H4 (cell line): Measurements from ENCODE around the gene PC. TPM values are rescaled to one million over a fixed set of nuclear protein-coding genes. Genes with fewer than 3 reads are reported as not detected.
A peak's percentile ranks its signal among the peaks of the same experiment; 100 is the strongest.
"Not testable (repeated sequence)": the region's sequence is repeated elsewhere in the genome, so short reads cannot be mapped to it uniquely, and the experiment has no call there.

Experiments used
- DNase-seq: peaks from one replicate; pipeline ENCODE4 v3.0.0-alpha.2; 2015; ENCODE audit warnings: low spot score
- total RNA-seq: library from RNA; depleted of rRNA; stranded (reverse); fragments of >200 nt; shearing (Covaris generic); gene quantifications from 2 replicates; pipeline ENCODE4 v1.2.3, GENCODE V29; 2014; rRNA removed

The PC gene
- total RNA-seq, 1 experiment from 2014 or later: 17.1 TPM

DNA sequence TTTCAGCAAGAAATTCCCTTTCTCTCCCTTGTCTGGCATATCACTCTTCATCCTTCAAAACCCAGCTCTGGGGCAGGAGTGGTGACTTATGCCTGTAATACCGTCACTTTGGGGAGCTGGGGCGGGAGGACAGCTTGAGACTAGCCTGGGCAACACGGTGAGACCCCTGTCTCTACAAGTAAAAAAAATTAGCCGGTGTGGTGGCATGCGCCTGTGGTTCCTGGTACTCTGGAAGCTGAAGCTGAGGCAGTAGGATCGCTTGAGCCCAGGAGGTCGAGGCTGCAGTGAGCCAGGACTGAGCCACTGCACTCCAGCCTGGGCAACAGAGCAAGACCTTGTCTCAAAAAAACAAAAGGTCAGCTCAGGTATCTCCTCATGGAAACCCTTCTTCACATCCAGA lies 116.3 kb downstream of the PC start:
- DNase-seq: no peak

DNA sequence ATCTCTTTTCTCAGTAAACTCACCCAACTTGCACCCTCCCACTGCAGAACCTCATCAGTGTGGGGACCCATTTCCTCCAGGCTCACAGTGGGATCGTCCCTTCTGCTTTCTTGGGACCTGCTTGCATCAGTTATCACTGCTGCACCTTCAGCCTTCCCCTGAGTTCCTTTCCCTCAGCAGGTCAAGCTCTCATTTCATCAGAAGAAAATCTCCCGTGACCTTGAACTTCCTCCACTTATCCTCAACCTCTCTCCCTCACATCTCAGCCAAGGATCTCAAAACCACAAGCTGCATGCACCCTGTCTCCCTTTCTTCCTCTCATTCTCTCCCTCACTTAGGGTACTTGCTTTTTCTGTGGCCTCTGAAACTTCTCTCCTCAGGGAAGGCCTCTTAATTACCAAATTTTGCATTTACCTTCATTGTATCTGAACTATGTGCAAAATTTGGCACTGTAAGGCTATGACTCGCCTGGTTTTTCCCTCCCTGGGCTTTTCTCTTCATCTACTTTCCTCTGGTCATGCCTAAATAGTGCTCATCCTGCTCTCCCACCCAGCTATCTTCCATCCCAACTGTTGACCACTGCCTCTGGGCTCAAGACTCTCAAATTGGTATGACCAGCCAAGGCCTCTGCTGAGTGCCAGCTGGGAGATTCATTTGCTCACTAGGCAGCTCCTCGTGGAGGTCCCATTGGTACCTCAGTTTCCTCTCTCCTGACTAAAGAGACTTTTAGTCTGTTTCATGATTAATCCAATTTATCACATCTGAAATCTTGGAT lies 117.7 kb downstream of the PC start:
- no peak for DNase-seq

DNA sequence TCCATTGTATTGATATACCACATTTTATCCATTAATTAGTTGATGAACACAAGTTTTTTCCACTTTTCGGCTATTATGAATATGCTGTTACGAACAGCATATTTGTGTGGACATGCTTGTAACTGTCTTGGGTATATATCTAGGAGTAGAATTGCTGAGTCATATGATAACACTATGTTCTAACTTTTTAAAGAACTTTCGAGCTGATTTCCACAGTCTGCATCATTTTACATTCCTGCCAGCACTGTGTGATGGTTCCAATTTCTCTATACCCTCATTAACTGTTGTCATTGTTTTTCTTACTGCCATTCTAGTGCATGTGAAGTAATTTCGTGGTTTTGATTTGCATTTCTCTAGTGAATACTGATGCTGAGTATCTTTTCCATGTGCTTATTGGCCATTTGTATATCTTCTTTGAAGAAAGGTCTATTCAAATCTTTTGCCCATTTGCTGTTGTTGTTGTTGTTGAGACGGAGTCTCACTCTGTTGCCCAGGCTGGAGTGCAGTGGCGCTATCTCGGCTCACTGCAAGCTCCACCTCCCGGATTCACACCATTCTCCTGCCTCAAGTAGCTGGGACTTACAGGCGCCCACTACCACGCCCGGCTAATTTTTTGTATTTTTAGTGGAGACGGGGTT lies 122.3 kb downstream of the PC start:
- peak; percentile 25 for DNase-seq

DNA sequence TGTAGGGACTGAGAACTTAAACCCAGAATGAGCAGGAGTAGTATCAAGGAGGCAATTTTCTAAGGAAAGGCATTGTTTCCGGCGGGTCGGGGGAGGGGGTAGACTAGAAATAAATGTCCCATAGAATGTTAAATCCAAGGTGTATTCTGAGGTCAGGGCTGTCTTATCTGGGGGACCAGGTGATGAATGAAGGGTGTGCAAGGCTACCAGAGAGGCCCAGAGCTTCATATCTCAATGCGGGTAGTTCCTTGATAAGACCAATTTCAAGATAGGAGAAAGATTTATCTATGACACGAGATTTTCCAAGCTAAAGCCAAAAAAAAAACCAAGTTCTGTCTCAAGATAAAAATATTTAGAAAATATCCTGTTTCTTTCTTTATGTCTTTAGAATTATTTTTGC lies 123.2 kb downstream of the PC start:
- DNase-seq: no peak

DNA sequence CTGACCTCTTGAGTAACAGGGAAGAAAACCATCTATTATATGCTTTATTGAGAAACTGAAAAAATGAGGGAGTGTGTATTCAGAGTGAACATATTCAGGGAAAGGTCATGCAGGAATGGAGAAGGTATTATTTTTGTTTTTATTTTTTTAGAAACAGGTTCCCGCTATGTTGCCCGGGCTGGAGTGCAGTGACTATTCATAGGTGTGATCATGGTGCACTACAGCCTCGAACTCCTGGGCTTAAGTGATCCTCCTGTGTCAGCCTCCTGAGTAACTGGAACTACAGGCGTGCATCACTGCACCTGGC lies 123.7 kb downstream of the PC start:
- DNase-seq: no peak

DNA sequence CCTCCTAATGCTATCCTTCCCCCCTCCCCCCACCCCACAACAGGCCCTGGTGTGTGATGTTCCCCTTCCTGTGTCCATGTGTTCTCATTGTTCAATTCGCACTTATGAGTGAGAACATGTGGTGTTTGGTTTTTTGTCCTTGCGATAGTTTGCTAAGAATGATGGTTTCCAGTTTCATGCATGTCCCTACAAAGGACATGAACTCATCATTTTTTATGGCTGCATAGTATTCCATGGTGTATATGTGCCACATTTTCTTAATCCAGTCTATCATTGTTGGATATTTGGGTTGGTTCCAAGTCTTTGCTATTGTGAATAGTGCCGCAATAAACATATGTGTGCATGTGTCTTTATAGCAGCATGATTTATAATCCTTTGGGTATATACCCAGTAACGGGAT lies 133.6 kb downstream of the PC start:
- DNase-seq: not testable (repeated sequence)

DNA sequence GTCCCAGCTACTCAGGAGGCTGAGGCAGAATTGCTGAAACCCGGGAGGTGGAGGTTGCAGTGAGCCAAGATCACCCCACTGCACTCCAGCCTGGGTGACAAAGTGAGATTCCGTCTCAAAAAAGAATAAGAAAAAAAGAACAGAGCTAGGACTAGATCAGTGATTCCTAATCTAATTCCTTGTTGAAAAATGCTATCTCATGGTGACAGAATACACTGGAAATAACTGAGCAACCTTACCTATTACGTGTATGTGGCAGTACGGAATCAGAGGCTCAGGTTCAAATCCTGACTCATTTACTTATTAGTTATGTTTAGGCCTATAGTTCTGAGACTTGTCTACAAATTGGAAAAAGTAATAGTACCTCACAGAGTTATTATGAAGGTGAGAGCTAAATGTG lies 134.5 kb downstream of the PC start:
- no peak for DNase-seq

DNA sequence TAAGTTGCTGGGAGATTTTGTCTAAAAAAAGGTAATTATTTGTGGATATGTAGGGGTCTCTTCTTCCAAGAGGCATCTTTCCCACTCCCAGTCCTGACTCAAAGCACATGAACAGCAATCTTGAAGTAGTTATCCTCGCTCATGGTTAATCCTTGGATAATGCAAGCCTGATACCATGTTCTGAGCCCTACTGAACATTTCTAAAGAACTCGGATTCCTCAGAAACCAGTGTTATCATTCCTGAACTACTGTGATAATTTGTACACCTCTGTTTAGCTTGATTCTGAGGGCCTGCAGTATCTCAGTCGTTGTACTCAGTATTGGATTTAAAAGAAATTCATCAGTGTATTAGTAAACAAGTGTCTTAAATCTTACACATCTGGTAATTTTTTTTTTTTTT lies 137.3 kb downstream of the PC start:
- no peak for DNase-seq

DNA sequence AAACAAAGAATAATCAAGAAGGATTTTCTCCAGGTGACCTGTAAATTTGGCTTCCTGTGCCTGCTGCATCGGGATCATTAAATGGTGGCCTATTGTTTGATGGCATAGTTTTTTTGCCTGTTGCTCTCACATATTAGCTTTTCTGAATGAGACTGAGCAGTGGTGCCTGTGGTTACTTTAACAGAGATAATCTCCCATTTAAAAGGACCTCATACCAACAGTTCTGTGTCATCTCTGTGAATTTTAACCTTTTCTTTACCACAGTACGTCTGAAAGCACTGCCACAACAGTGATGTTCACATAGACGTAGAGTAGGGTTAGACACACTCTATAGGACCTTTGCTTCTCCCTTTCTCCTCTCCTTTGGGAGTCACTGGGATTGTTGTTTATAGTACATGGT lies 137.8 kb downstream of the PC start:
- DNase-seq: no peak

DNA sequence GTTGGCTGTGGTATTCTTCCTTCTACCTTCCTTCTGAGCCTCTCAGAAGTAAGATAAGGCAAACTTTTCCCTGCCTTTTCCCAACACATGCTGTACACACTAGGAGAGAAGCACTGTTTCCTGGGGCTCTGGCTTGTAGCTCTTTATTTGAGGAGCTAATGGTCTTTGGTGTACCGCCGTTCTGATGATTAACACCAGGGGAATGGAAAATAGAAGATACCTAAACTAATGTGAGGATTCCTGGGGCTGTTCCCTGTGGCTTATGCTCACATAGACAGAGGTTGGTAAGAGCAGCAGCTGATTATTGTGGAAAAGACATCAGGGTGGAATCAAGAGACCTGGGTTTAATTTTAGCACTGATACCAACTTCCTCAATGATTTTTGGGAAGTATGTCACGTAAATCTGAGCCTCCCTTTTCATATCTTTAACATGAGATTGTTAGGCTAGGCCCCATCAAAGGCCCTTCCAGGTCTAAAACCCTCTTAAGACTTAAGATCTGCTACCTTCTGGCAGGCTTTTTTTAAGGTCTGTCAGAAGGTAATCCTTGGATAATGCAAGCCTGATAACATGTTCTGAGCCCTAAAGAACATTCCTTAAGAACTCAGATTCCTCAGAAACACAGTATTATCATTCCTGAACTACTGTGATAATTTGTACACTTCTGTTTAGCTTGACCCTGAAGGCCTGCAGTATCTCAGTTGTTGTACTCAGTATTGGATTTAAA lies 139.8 kb downstream of the PC start:
- no peak for DNase-seq

DNA sequence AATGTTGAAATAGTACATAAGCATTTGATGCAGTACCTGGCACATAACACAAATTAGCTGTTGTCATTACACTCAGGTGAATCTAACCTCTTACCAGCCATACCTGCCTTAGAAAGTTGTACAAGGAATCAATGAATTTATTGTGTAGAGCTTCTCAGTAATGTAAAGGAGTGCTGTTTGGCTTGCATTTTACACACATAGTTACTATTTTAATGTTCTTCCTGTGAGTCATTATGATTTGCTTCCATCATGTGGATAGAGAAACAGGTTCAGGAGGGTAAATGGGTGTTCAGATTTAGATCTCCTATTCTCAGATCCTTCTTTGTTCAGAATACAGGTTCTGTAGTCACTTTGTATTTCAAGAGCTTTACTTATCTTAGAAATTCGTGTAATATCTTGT lies 142.5 kb downstream of the PC start:
- DNase-seq: no peak

DNA sequence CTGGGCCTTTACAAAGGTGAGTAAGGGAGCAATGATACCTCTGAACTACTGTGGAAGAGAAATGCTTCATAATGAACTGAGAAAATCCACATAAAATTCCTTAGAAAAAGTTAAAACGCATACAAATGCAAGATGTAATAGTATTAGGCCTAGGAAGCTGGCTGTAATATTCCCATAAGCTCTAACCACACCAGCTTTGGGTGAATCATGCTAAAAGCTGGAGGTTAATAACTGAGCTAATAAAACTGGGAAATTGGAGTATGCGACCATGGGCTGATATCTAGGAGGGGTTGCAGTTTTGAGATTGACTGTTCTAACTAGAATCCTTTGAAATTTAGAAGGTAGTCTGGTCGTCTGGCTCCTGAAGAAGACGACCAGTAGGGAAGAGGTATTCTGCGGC lies 143.5 kb downstream of the PC start:
- no peak for DNase-seq

DNA sequence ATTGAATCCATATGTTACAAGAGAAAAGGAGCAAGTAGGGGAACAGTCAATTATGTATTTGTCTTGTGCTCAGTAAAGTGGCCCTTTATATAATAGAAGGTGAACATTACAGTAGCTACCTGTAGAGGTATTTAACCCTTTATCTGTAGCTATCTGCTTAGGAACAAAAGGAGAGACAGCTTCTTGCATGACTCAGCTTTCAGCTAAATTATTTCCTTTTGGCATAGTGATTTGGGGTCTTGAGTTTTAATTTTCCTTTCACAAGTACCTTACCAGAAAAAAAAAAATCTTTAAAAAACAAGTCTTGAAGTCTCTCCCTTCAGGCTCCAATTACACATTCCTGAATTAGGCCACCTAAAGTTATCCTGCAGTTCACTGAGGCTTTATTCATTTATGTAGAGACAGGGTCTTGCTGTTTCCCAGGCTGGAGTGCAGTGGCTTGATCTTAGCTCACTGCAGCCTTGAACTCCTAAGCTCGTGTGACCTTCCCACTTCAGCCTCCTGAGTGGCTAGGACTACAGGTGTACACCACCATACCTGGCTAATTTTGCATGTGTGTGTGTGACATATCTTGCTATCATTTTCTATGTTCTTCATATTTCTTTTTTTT lies 147.5 kb downstream of the PC start:
- no peak for DNase-seq

DNA sequence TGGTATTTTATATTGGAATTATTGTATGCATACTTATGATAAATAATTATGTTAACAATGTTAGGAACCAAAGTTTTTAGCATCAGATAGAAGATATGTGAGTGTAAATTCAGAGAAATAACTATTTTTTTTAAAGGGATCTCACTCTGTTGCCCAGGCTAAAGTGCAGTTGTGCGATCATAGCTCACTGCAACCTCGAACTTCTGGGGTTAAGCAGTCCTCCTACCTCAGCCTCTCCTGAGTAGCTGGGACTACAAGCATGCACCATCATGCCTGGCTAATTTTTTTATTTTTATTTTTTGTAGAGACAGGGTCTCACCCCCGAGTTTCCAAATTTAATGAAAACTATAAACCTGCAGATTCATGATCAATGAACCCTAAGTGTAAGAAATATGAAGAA lies 148.6 kb downstream of the PC start:
- no peak for DNase-seq

DNA sequence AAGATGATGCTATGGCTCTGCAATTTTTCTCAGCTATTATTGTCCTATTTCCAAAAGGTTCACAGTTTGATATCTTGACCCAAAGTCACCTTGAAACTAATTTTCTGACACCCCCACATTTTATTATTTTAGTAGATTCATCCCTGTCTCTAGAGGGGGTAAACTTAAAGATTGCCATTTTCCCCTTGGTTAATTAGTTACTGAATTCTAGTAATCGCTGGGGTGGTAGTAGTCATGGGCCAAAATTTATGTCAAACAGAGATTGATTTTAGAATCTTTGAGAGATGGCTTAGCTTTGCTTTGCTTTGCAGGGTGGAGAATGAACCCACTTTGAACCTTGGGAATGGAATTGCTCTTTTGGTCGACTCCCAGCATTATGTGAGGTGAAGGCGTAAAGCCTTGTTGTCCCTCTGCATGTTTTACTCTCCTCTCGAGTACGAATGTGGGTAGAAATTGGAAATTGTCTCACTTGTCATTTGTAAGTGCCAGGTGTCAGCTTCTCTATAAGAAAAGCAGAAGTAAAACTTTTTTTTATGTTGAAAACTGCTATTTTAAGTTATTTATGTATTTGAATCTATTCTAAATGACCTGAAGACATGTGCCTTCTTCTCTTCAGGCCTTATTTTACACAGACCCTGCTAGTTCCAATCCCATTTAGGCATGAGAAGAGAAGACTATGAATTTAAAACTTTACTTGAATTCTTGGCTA lies 157.3 kb downstream of the PC start:
- DNase-seq: no peak

DNA sequence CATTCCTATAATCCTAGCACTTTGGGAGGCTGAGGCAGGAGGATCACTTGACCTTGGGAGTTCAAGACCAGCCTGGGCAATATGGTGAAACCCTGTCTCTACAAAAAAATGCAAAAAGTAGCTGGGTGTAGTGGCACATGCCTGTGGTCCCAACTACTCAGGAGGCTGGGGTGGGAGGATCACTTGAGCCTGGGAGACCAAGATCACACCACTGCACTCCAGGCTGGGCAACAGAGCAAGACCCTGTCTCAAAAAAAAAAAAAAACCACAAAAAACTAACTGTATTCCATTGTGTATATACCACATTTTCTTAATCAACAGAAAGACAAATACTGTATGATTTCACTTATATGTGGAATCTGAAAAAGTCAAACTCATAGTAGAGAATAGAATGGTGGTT lies 158.4 kb downstream of the PC start:
- not testable (repeated sequence) for DNase-seq

Other genes with a start within 250 kb of the PC start
- gene SPTBN2, start 229.2 kb downstream of the PC start, total RNA-seq: 12.7 and 24.8 TPM in 2 replicates
- 23.5 and 27.5 TPM in 2 replicates for gene RCE1, start 114.9 kb downstream of the PC start, total RNA-seq
- gene LRFN4, start 101.3 kb downstream of the PC start, total RNA-seq: 4.7 and 12.4 TPM in 2 replicates
- not detected in 2 replicates for gene C11orf86, start 16.9 kb upstream of the PC start, total RNA-seq
- gene SYT12, start 64.8 kb upstream of the PC start, total RNA-seq: 0.08 TPM in 1 of 2 replicates, not detected in the other
- not detected in 2 replicates for gene RHOD, start 98.5 kb upstream of the PC start, total RNA-seq
- gene KDM2A, start 160.9 kb upstream of the PC start, total RNA-seq: 12.7 and 16.2 TPM in 2 replicates